COLO668 (cell line): ENCODE data around the gene TMEM163.
"Not testable (repeated sequence)": the region's sequence is repeated elsewhere in the genome, so short reads cannot be mapped to it uniquely, and the experiment has no call there.

Experiments
- DNase-seq: peaks from one replicate; lab custom pipeline; 2025; ENCODE audit not compliant: unreplicated experiment; lab: John Stamatoyannopoulos, UW

TMEM163 gene

GRCh38 chr2:134723742-134724141 is 4.9 kb upstream of the TMEM163 start:
- not testable (repeated sequence) for DNase-seq

- DNase-seq: no peak
These were observed 3.9 kb upstream of the TMEM163 start for GRCh38 chr2:134722728-134723127.

- DNase-seq: no peak
These were observed 2.8 kb upstream of the TMEM163 start for GRCh38 chr2:134721596-134721995.

- DNase-seq: peak; percentile 72
These were observed 580 bp downstream of the TMEM163 start for GRCh38 chr2:134718023-134718816.

GRCh38 chr2:134717286-134718022 is 1.3 kb downstream of the TMEM163 start:
- no peak for DNase-seq

- DNase-seq: no peak
These were observed 2.0 kb downstream of the TMEM163 start for GRCh38 chr2:134716721-134717243.

GRCh38 chr2:134715932-134716643 is 2.7 kb downstream of the TMEM163 start:
- DNase-seq: no peak

- DNase-seq: no peak
These were observed 4.6 kb downstream of the TMEM163 start for GRCh38 chr2:134714228-134714627.

GRCh38 chr2:134713606-134714005 is 5.2 kb downstream of the TMEM163 start:
- no peak for DNase-seq

GRCh38 chr2:134713176-134713575 is 5.6 kb downstream of the TMEM163 start:
- no peak for DNase-seq

GRCh38 chr2:134712736-134713135 is 6.1 kb downstream of the TMEM163 start:
- DNase-seq: no peak

- no peak for DNase-seq
These were observed 6.5 kb downstream of the TMEM163 start for GRCh38 chr2:134712299-134712698.

- DNase-seq: no peak
These were observed 7.1 kb downstream of the TMEM163 start for GRCh38 chr2:134711692-134712091.

GRCh38 chr2:134707330-134707676 is 11.5 kb downstream of the TMEM163 start:
- DNase-seq: no peak

- no peak for DNase-seq
These were observed 12.0 kb downstream of the TMEM163 start for GRCh38 chr2:134706587-134707329.

- no peak for DNase-seq
These were observed 12.8 kb downstream of the TMEM163 start for GRCh38 chr2:134705861-134706586.

- no peak for DNase-seq
These were observed 14.6 kb downstream of the TMEM163 start for GRCh38 chr2:134704173-134704572.

GRCh38 chr2:134703426-134703825 is 15.4 kb downstream of the TMEM163 start:
- no peak for DNase-seq

GRCh38 chr2:134700730-134701129 is 18.1 kb downstream of the TMEM163 start:
- DNase-seq: no peak

- no peak for DNase-seq
These were observed 24.4 kb downstream of the TMEM163 start for GRCh38 chr2:134694411-134694810.
